C4-2B (cell line): ENCODE results near the gene CFAP161.

Experiments used
- ZFX ChIP-seq: fragments of 450-650 bp; IDR thresholded peaks from 2 replicates; pipeline ENCODE4 v1.6.1; 2017
- TF ChIP-seq, protein P1 (sequence below): fragments of 450-650 bp; conservative IDR thresholded peaks from 2 replicates; pipeline ENCODE4 v1.5.1; 2017; ENCODE audit warnings: mild to moderate bottlenecking

- TF ChIP-seq, protein P1, sequence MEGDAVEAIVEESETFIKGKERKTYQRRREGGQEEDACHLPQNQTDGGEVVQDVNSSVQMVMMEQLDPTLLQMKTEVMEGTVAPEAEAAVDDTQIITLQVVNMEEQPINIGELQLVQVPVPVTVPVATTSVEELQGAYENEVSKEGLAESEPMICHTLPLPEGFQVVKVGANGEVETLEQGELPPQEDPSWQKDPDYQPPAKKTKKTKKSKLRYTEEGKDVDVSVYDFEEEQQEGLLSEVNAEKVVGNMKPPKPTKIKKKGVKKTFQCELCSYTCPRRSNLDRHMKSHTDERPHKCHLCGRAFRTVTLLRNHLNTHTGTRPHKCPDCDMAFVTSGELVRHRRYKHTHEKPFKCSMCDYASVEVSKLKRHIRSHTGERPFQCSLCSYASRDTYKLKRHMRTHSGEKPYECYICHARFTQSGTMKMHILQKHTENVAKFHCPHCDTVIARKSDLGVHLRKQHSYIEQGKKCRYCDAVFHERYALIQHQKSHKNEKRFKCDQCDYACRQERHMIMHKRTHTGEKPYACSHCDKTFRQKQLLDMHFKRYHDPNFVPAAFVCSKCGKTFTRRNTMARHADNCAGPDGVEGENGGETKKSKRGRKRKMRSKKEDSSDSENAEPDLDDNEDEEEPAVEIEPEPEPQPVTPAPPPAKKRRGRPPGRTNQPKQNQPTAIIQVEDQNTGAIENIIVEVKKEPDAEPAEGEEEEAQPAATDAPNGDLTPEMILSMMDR, result no peak
- no peak for TF ChIP-seq ZFX
These were observed 56.9 kb downstream of the CFAP161 start for GRCh38 chr15:81190922-81191507.
